D721Med (cell line): Measurements from ENCODE around the gene TTL.

Experiments used
- DNase-seq: peaks from one replicate; pipeline ENCODE4 v3.0.0; 2011; ENCODE audit warnings: low spot score; ENCODE audit not compliant: insufficient read length
- FAIRE-seq: peaks from 2 replicates; lab custom pipeline; 2011; peaks lifted over from hg19 to GRCh38; lab: Jason Lieb, UNC
- TF ChIP-seq, protein P1 (sequence below): IDR thresholded peaks from 2 replicates; pipeline ENCODE4 v1.5.1; 2012; ENCODE audit warnings: mild to moderate bottlenecking, control low read depth; ENCODE audit not compliant: insufficient read depth; ENCODE audit errors: missing control alignments

TTL gene

DNA sequence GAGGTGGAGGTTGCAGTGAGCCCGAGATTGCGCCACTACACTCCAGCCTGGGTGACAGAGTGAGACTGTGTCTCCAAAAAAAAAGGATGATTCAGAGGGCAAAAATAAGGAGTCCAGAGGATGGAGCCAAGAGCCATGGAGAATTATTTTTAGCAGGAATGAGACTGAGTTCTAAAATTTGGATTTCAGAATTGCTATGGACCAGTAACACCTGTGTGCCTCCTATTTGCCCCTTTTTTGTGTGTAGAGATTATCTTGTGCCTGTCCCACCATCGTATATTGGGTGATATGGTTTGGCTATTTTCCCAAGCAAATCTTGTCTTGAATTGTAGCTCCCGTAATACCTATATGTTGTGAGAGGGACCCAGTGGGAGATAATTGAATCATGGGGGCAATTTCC lies 32.1 kb upstream of the TTL start:
- FAIRE-seq (no peak), DNase-seq (no peak)
- TF ChIP-seq, protein P1, sequence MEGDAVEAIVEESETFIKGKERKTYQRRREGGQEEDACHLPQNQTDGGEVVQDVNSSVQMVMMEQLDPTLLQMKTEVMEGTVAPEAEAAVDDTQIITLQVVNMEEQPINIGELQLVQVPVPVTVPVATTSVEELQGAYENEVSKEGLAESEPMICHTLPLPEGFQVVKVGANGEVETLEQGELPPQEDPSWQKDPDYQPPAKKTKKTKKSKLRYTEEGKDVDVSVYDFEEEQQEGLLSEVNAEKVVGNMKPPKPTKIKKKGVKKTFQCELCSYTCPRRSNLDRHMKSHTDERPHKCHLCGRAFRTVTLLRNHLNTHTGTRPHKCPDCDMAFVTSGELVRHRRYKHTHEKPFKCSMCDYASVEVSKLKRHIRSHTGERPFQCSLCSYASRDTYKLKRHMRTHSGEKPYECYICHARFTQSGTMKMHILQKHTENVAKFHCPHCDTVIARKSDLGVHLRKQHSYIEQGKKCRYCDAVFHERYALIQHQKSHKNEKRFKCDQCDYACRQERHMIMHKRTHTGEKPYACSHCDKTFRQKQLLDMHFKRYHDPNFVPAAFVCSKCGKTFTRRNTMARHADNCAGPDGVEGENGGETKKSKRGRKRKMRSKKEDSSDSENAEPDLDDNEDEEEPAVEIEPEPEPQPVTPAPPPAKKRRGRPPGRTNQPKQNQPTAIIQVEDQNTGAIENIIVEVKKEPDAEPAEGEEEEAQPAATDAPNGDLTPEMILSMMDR = no peak

DNA sequence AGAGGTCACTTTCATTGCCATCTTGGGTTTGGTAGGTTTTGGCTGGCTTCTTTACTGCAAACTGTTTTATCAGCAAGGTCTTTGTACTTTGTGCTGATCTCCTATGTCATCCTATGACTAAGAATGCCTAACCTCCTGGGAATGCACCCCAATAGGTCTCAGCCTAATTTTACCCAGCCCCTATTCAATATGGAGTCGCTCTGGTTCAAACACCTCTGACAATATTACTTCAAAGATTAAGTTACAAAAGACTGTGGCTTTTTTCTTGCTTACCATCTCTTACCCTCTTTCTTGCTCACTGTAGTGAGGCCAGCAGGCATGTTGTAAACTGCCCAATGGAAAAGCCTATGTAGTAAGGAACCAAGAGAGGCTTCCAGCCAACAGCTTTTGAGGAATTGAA lies 30.6 kb upstream of the TTL start:
- DNase-seq (no peak), FAIRE-seq (no peak)
- TF ChIP-seq, protein P1 = no peak

DNA sequence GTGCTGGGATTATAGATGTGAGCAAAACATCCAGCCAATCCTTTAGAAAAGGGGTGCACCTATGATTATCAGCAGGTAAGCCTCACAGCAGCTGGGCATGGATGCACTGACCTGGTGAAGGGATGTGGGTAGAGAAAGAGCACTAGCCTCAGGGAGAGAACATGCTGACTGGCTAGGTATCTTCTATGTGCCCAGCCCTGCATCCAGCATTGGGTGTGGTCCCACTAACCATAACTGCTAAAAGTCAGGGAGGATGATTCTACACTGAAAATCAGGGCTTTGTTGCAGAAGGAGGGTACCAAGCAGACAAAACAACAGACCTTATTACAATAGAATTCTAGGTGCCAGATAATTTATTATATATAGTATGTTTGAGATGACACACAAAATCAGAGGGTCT lies 27.4 kb upstream of the TTL start:
- DNase-seq (no peak), FAIRE-seq (no peak)

DNA sequence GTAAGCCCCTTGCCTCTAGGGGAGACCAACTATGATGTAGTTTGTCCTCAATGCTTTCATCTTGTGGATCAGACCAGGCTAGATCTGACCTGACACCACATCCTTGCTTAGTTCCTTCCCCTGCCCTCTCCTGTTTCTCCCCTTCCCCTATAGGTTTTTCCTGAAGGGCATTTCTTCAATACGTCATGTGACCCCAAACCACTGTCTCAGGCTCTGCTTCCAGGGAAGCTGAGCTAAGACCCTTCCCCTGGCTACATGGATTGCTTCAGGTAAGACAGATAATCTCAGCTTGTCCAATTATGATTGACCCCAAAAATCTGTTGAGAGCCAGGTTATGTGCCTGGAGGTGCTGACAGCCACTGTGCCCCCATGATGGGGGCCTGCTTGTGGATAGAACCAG lies 22.6 kb upstream of the TTL start:
- TF ChIP-seq, protein P1 = no peak
- FAIRE-seq (no peak), DNase-seq (no peak)

More for the DNA sequence above, 27.4 kb upstream of the TTL start:
- TF ChIP-seq, protein P1 = no peak

DNA sequence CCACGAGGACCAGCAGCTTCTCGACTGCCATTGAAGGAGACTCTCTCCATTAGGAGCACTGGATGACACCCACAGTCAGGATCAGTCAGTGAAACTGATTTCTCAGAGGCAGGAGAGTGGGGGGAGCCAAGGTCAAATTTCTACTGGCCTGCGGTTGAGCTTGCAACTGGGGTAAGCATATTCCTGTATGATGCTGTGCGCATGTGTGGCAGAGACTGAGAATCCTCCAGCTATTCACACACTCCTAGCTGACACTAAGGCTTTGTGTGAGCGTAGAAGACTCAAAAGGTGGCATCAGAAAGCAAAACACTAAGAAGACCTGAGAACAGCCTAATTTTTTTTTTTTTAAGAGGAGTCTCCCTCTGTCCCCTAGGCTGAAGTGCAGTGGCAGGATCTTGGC lies 19.8 kb upstream of the TTL start:
- TF ChIP-seq, protein P1 = no peak
- DNase-seq (no peak), FAIRE-seq (no peak)

GRCh38 chr2:112463256-112463655 lies 18.7 kb upstream of the TTL start:
- TF ChIP-seq, protein P1 = no peak
- FAIRE-seq (no peak), DNase-seq (no peak)

- TF ChIP-seq, protein P1 = peak; percentile 32
- FAIRE-seq = no peak
- DNase-seq = no peak
Measured at GRCh38 chr2:112465382-112465781, 16.6 kb upstream of the TTL start.
